GM21515 (cell line): ENCODE results near the gene PTGER2.

Experiments
- ATAC-seq: cut with Tn5 transposase; IDR thresholded peaks from one replicate; pipeline ENCODE4 v1.9.1; 2021; ENCODE audit not compliant: unreplicated experiment

PTGER2 gene

GRCh38 chr14:52313903-52314594 is at the start of gene PTGER2:
TSS of gene PTGER2 (plus strand) at chr14:52314312. CDS start at chr14:52314549, 237 bp downstream.
- ATAC-seq: peak; percentile 40

DNA sequence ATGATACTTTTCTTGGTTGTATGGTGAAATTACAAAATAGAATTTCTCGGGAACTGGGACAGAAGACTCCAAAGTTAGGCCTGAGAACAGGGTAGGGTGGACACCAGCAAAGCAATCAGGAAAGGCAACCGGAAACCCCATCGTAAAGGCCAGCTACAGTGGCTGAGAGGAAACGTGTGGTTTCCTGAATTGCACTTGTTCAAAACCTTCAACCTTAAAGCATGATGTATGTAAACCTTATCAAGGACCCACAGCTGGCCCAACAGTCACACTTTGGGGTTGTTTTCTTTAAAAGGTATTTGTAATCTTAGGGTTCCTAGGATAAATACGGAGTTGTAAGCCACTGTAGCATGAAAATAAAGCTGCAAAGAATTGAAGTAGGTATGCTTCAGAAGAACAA is 48.9 kb upstream of the PTGER2 start:
- no peak for ATAC-seq

DNA sequence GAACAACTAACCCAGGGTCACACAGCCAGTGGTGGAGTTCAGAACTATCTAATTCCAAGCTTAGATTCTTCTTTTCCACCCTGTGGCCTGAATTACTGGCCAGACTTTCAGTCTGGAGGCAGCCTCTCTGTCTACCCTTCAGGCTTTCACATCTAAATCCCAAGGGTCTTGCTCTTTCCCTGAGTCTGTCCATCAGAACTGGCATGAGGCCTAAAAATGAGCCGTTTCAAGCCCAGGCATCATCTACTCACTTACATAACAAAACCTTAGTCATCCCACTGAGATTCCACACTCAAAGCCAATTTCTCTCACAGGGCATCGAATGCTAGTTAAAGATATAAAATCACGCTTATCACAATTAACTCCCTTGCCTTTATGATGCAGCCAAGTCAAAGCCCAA is 47.9 kb upstream of the PTGER2 start:
- ATAC-seq: no peak

DNA sequence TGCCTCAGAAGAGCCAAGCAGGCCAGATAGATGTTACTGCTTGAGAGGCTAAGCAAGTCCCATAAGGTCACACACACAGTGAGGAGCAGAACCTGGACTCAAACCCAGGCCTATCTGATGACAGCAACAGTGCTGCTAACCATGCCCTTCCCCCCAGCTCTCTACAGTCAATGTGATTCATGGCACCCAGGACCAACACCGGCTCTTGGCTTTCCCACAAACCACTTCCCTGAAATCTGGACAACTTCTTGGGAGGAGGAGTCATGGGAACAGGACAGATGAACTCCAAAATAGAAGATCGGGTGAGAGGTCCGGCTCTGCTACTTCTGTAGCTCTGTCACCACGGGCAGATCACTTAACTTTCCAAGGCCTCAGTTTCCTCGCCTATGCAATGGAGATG is 47.3 kb upstream of the PTGER2 start:
- ATAC-seq: no peak

- no peak for ATAC-seq
Observed at GRCh38 chr14:52267501-52268278, 46.4 kb upstream of the PTGER2 start, which contains the start of gene PTGDR. TSS of gene PTGDR (plus strand) at chr14:52267698. CDS start at chr14:52267815, 117 bp downstream.

DNA sequence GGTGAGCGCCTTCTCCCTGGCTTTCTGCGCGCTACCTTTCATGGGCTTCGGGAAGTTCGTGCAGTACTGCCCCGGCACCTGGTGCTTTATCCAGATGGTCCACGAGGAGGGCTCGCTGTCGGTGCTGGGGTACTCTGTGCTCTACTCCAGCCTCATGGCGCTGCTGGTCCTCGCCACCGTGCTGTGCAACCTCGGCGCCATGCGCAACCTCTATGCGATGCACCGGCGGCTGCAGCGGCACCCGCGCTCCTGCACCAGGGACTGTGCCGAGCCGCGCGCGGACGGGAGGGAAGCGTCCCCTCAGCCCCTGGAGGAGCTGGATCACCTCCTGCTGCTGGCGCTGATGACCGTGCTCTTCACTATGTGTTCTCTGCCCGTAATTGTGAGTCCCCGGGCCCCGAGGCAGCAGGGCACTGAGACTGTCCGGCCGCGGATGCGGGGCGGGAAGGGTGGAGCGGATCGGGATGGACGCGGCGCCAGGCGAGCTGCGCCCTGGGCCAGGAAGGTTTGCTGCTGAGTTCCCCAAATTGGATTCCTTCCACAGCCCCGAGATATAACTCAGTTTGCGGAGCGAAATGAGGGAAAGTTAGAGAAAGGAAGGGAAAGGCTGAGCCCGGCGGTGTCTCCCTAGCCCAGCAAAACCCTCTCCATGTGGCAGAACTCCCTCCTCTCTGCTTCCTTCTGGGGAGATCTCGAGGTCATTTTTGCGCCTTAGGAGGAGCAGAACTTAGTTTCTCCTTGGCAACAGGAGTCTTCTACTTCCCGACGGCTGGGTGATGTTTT is 45.6 kb upstream of the PTGER2 start:
- ATAC-seq: no peak

- no peak for ATAC-seq
Observed at GRCh38 chr14:52269100-52269499, 45.0 kb upstream of the PTGER2 start.

DNA sequence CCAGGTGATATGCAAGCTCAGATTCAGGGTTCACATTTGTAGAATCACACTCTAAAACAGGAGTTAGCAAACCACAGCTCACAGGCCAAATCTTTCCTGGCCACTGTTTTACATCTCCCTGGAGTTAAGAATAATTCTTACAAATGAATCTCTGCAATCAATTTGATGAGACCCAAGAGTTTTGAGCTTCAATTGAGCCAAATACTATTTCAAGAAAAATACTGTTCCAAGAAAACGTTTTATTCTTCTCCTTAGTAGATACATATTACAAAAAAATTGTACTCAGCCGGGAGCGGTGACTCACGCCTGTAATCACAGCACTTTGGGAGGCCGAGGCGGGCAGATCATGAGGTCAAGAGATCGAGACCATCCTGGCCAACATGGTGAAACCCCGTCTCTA is 44.1 kb upstream of the PTGER2 start:
- no peak for ATAC-seq

DNA sequence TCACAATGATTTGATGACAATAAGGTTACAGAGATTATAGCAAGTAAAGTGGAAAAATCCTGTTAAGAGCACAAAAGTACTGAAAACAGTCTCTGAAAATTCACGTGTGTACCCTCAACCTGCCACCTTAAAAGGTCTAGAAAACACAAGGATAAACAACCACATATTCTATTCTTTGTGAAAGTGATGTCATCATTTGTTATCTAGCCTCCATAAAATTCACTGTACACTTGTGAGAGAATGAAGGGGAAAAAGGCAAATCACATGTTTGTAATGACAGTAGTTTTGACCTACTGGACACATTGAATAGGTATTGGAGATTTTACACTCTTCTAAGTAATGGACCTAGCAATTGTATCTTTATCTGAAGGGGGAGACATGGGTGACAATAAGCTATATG is 42.6 kb upstream of the PTGER2 start:
- ATAC-seq: no peak

GRCh38 chr14:52272375-52272774 is 41.7 kb upstream of the PTGER2 start:
- ATAC-seq: no peak

GRCh38 chr14:52275372-52275771 is 38.7 kb upstream of the PTGER2 start:
- no peak for ATAC-seq

DNA sequence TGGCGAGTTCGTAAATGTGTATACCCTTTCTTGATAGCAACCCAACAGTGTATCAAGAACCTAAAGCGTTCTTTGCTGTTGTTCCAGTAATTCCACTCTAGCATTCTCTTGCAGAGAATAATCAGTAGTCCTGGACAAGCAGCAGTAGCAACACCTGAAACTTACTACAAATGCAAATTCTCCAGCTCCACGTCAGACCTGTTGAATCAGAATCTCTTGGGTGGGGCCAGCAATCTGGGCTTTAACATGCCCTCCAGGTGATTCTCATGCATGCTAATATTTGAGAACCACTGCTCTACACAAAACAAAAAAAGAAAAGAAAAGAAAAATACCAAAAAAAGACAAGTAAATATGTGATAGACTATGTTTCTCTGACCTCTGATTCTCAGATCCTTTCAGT is 36.6 kb upstream of the PTGER2 start:
- no peak for ATAC-seq

- ATAC-seq: no peak
Observed at GRCh38 chr14:52279408-52279807, 34.7 kb upstream of the PTGER2 start.

DNA sequence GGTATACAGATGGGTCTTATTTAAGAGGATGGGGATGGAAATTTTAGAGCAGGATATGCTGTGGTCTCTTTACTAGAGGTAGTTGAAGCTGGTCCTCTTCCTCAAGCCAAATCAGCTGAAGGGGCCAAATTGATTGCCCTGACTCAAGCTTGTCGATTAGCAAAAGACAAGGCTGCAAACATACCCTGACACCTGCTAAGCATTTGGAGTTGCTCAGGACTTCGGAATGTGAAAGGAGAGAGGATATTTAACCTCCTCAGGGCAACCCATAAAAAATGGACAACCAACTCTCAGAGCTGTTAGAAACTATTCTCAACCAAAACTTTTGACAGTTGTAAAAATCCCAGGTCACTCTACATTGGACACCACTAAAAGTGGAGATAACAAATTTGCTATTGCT is 31.0 kb upstream of the PTGER2 start:
- no peak for ATAC-seq

- no peak for ATAC-seq
Observed at GRCh38 chr14:52286661-52287649, 27.2 kb upstream of the PTGER2 start.

- ATAC-seq: no peak
Observed at GRCh38 chr14:52296378-52296777, 17.7 kb upstream of the PTGER2 start.

DNA sequence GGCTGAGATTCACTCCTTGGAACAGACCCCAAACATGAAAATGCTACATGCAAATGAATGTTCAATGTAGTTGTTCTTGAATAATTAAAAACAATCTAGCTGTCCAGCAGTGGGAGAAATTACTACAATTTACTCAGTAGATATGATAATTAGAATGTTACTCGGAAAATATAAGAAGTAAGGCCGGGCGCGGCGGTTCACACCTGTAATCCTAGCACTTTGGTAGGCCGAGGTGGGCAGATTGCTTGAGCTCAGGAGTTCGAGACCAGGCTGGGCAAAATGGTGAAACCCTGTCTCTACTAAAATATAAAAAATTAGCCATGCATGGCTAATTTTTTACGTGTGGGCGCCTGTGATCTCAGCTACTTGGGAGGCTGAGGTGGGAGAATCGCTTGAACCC is 15.3 kb upstream of the PTGER2 start:
- no peak for ATAC-seq

DNA sequence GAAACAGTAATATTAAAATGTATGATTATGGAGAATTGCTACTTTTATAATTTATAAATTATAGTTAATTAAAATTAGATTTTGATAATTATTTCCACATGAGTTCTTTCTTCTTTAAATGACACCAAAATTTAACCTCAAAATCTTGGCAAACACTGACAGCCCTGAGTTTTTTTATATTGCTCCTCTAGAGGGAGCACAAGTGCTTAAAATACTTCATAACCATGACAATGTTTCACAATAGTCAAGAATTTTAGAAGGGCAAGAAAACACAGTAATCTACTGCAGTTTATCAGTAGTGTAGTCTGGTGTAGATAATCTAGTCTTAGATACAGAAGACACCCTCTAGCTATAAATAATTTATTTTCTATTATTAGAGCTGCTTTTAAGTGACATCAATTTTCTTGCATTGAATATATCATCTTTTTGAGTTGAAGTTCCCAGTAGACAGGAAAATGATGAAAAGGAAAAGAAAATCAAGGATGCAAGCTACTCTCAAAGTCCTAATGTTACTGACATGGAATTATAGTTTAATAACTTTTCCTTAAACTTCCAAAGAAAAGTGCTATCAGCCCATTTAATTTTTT is 14.3 kb upstream of the PTGER2 start:
- peak; percentile 52 for ATAC-seq

- ATAC-seq: no peak
Observed at GRCh38 chr14:52303236-52303635, 10.9 kb upstream of the PTGER2 start.

GRCh38 chr14:52304248-52304904 is 9.7 kb upstream of the PTGER2 start:
- no peak for ATAC-seq
